HEK293 (cell line): ENCODE results near the gene PRPF6.

ENCODE experiments used
- CTCF ChIA-PET: fragments of 350-600 bp; formaldehyde crosslinking; extraction: SDS; loops from one replicate; lab custom pipeline; 2021; ENCODE audit warnings: antibody characterized with exemption; lab: Yijun Ruan, JAX
- POLR2A ChIA-PET: fragments of 300-600 bp; formaldehyde crosslinking; extraction: SDS; loops from one replicate; lab custom pipeline; 2020; ENCODE audit warnings: antibody characterized with exemption, inconsistent platforms; lab: Yijun Ruan, JAX
- H3K27ac ChIP-seq: fragments of 200-500 bp; sonication (Bioruptor generic); 2 replicates; pipeline ENCODE4 v1.5.1; 2014; ENCODE audit warnings: low read depth, low read length, control low read depth, inconsistent platforms; ENCODE audit errors: extremely low read depth
- H3K36me3 ChIP-seq, 2 experiments: fragments of 200-500 bp in 1 of 2; sonication (Bioruptor generic) in 1 of 2; 1 replicate in 1 of 2; 2 replicates in 1 of 2; pipeline ENCODE4 v1.5.1; 2014 to 2017; ENCODE audit warnings: inconsistent platforms in 2 of 2, low read length in 2 of 2; ENCODE audit not compliant: control insufficient read depth in 2 of 2, insufficient read depth in 1 of 2
- H3K4me1 ChIP-seq: fragments of 200-500 bp; sonication (Bioruptor generic); 2 replicates; pipeline ENCODE4 v1.5.1; 2014; ENCODE audit warnings: mild to moderate bottlenecking, low read length, inconsistent platforms; ENCODE audit not compliant: control insufficient read depth, insufficient read depth
- H3K4me3 ChIP-seq: 2 replicates; pipeline ENCODE4 v1.5.1; 2011; ENCODE audit warnings: low read depth, mild to moderate bottlenecking, control low read depth, low read length, moderate library complexity
- H3K9me3 ChIP-seq: fragments of 200-500 bp; sonication (Bioruptor generic); 2 replicates; pipeline ENCODE4 v1.5.1; 2014; ENCODE audit warnings: low read depth, low read length, inconsistent platforms; ENCODE audit not compliant: control insufficient read depth, insufficient read depth
- CTCF ChIP-seq: fragments of 450-650 bp; formaldehyde crosslinking; IDR thresholded peaks from 2 replicates; pipeline ENCODE4 v1.5.1; 2016; ENCODE audit warnings: missing biosample characterization, missing genetic modification characterization
- GLI2 ChIP-seq: fragments of 450-650 bp; formaldehyde crosslinking; IDR thresholded peaks from 2 replicates; pipeline ENCODE4; 2017; ENCODE audit warnings: missing biosample characterization, missing genetic modification characterization, low read depth, borderline replicate concordance
- GLI4 ChIP-seq: fragments of 450-650 bp; formaldehyde crosslinking; IDR thresholded peaks from 2 replicates; pipeline ENCODE4 v1.5.1; 2016; ENCODE audit warnings: missing biosample characterization, missing genetic modification characterization
- GLIS1 ChIP-seq: fragments of 450-650 bp; formaldehyde crosslinking; IDR thresholded peaks from 2 replicates; pipeline ENCODE4 v1.5.1; 2016; ENCODE audit warnings: missing biosample characterization, missing genetic modification characterization
- GLIS2 ChIP-seq: fragments of 450-650 bp; formaldehyde crosslinking; IDR thresholded peaks from 2 replicates; pipeline ENCODE4 v1.5.1; 2016; ENCODE audit warnings: missing biosample characterization, missing genetic modification characterization
- HOXD13 ChIP-seq: sonication (generic); formaldehyde crosslinking; IDR thresholded peaks from 2 replicates; pipeline ENCODE4 v1.8.0; 2022; ENCODE audit warnings: missing genetic modification reagents, borderline replicate concordance
- KLF10 ChIP-seq: fragments of 450-650 bp; IDR thresholded peaks from 2 replicates; pipeline ENCODE4 v1.5.1; 2018; ENCODE audit warnings: missing biosample characterization, mild to moderate bottlenecking, missing genetic modification characterization
- KLF17 ChIP-seq: fragments of 450-650 bp; formaldehyde crosslinking; IDR thresholded peaks from 2 replicates; pipeline ENCODE4 v1.5.1; 2016; ENCODE audit warnings: missing biosample characterization, missing genetic modification characterization
- KLF7 ChIP-seq: fragments of 450-650 bp; formaldehyde crosslinking; IDR thresholded peaks from 2 replicates; pipeline ENCODE4 v1.5.1; 2016; ENCODE audit warnings: missing biosample characterization, missing genetic modification characterization, borderline replicate concordance
- MYNN ChIP-seq: fragments of 450-650 bp; formaldehyde crosslinking; IDR thresholded peaks from 2 replicates; pipeline ENCODE4 v1.5.1; 2016; ENCODE audit warnings: missing biosample characterization, missing genetic modification characterization, borderline replicate concordance
- MZF1 ChIP-seq: fragments of 450-650 bp; formaldehyde crosslinking; IDR thresholded peaks from 2 replicates; pipeline ENCODE4 v1.5.1; 2017; ENCODE audit warnings: missing biosample characterization, missing genetic modification characterization, borderline replicate concordance
- RBAK ChIP-seq: fragments of 450-650 bp; formaldehyde crosslinking; IDR thresholded peaks from 2 replicates; pipeline ENCODE4 v1.5.1; 2016; ENCODE audit warnings: missing biosample characterization, missing genetic modification characterization
- SCRT1 ChIP-seq: fragments of 450-650 bp; formaldehyde crosslinking; IDR thresholded peaks from 2 replicates; pipeline ENCODE4 v1.5.1; 2016; ENCODE audit warnings: missing biosample characterization, missing genetic modification characterization, borderline replicate concordance
- SCRT2 ChIP-seq: fragments of 450-650 bp; formaldehyde crosslinking; IDR thresholded peaks from 2 replicates; pipeline ENCODE4 v1.5.1; 2016; ENCODE audit warnings: missing biosample characterization, missing genetic modification characterization
- SP3 ChIP-seq: fragments of 450-650 bp; formaldehyde crosslinking; IDR thresholded peaks from 2 replicates; pipeline ENCODE4 v1.5.1; 2016; ENCODE audit warnings: missing biosample characterization, missing genetic modification characterization
- ZBTB17 ChIP-seq: fragments of 450-650 bp; formaldehyde crosslinking; IDR thresholded peaks from 2 replicates; pipeline ENCODE4 v1.5.1; 2016; ENCODE audit warnings: missing biosample characterization, missing genetic modification characterization
- ZFP41 ChIP-seq: fragments of 450-650 bp; formaldehyde crosslinking; IDR thresholded peaks from 2 replicates; pipeline ENCODE4 v1.5.1; 2016; ENCODE audit warnings: missing biosample characterization, missing genetic modification characterization, borderline replicate concordance
- ZIC2 ChIP-seq: fragments of 450-650 bp; formaldehyde crosslinking; IDR thresholded peaks from 2 replicates; pipeline ENCODE4 v1.5.1; 2016; ENCODE audit warnings: missing biosample characterization, missing genetic modification characterization
- ZNF112 ChIP-seq: fragments of 450-650 bp; formaldehyde crosslinking; IDR thresholded peaks from 2 replicates; pipeline ENCODE4 v1.5.0; 2017; ENCODE audit warnings: missing biosample characterization, missing genetic modification characterization
- ZNF221 ChIP-seq: fragments of 450-650 bp; formaldehyde crosslinking; IDR thresholded peaks from 2 replicates; pipeline ENCODE4 v1.5.1; 2017; ENCODE audit warnings: missing biosample characterization, missing genetic modification characterization, borderline replicate concordance
- ZNF266 ChIP-seq: fragments of 450-650 bp; formaldehyde crosslinking; IDR thresholded peaks from 2 replicates; pipeline ENCODE4 v1.5.1; 2016; ENCODE audit warnings: missing biosample characterization, missing genetic modification characterization, low read depth
- ZNF311 ChIP-seq: fragments of 450-650 bp; formaldehyde crosslinking; IDR thresholded peaks from 2 replicates; pipeline ENCODE4 v1.5.1; 2017; ENCODE audit warnings: missing biosample characterization, missing genetic modification characterization, borderline replicate concordance
- ZNF423 ChIP-seq: fragments of 450-650 bp; formaldehyde crosslinking; IDR thresholded peaks from 2 replicates; pipeline ENCODE4 v1.5.1; 2016; ENCODE audit warnings: missing biosample characterization, missing genetic modification characterization
- ZNF433 ChIP-seq: fragments of 450-650 bp; formaldehyde crosslinking; IDR thresholded peaks from 2 replicates; pipeline ENCODE4 v1.5.1; 2016; ENCODE audit warnings: missing biosample characterization, missing genetic modification characterization, low read depth
- ZNF449 ChIP-seq: fragments of 450-650 bp; formaldehyde crosslinking; IDR thresholded peaks from 2 replicates; pipeline ENCODE4 v1.5.1; 2017; ENCODE audit warnings: missing biosample characterization, mild to moderate bottlenecking, missing genetic modification characterization, moderate library complexity
- ZNF510 ChIP-seq: fragments of 450-650 bp; formaldehyde crosslinking; IDR thresholded peaks from 2 replicates; pipeline ENCODE4 v1.5.1; 2018; ENCODE audit warnings: mild to moderate bottlenecking, missing genetic modification characterization, missing biosample characterization; ENCODE audit not compliant: insufficient replicate concordance

The PRPF6 gene

GRCh38 chr20:64069209-64069613 lies 88.3 kb downstream of the PRPF6 start:
- Histone ChIP-seq H3K27ac (no peak overlapping the region), H3K4me1 (no peaks in the 10 kb centered on the region), H3K4me3 (no peak overlapping the region), H3K9me3 (no peaks in the 10 kb centered on the region), H3K36me3 (peaks cover 0 to 21% of the 10 kb centered on the region in 2 experiments; a peak in 1 of 3 replicates)
- ChIA-PET POLR2A (interaction anchor here (0.6 to 1.2 kb wide), 2 partner anchors 30 to 48 kb away, joined by 3 to 5 read pairs; no protein-coding TSS in a partner anchor), CTCF (interaction anchor here (0.6 to 1.7 kb wide), 5 partner anchors 9 to 359 kb away, joined by 3 to 6 read pairs (median 4); no protein-coding TSS in a partner anchor)
- TF ChIP-seq ZIC2 (tag by site-specific recombination) = no peak; the same call in 1 of the 2 replicates
- no peak for TF ChIP-seq ZNF221 (tag by site-specific recombination)
- TF ChIP-seq GLI4 (tag by site-specific recombination) = no peak
- TF ChIP-seq GLI2 (tag by site-specific recombination) = no peak
- TF ChIP-seq ZNF311 (tag by site-specific recombination) = no peak
- peak; percentile 93 for TF ChIP-seq SCRT2 (tag by site-specific recombination)
- no peak for TF ChIP-seq RBAK (tag by site-specific recombination)
- no peak for TF ChIP-seq ZBTB17 (tag by site-specific recombination)
- no peak for TF ChIP-seq ZNF266 (tag by site-specific recombination)
- TF ChIP-seq MZF1 (tag by site-specific recombination) = no peak
- no peak for TF ChIP-seq ZNF510 (tag by site-specific recombination)
- peak; percentile 80 for TF ChIP-seq SCRT1 (tag by site-specific recombination)

- Histone ChIP-seq H3K9me3 (no peaks in the 10 kb centered on the region), H3K4me1 (no peaks in the 10 kb centered on the region), H3K36me3 (peaks cover 0 to 22% of the 10 kb centered on the region in 2 experiments; a peak in 1 of 3 replicates), H3K4me3 (no peak overlapping the region), H3K27ac (no peak overlapping the region)
- TF ChIP-seq ZNF449 (tag by site-specific recombination) (no peak), ZNF112 (tag by site-specific recombination) (no peak), CTCF (peak; percentile 93), SCRT2 (tag by site-specific recombination) (peak; percentile 27; the same call in 1 of the 2 replicates), KLF10 (tag by site-specific recombination) (no peak), MYNN (tag by site-specific recombination) (no peak), GLIS1 (peak; percentile 98), ZFP41 (tag by site-specific recombination) (no peak), GLIS2 (tag by site-specific recombination) (peak; percentile 94), ZNF423 (tag by site-specific recombination) (0 out of 2 replicates have a peak, but pooled peaks have one; percentile 16), HOXD13 (CRISPR knock-in tag) (no peak), KLF7 (no peak), SP3 (tag by site-specific recombination) (no peak), KLF17 (tag by site-specific recombination) (no peak), ZNF433 (tag by site-specific recombination) (no peak)
- ChIA-PET CTCF (interaction anchor here (0.6 to 1.7 kb wide), 5 partner anchors 9 to 359 kb away, joined by 3 to 6 read pairs (median 3); partner anchors contain the start of gene OPRL1), POLR2A (interaction anchor here (0.5 kb wide), 1 partner anchor 27 kb away, joined by 3 read pairs; no protein-coding TSS in a partner anchor)
Observed at GRCh38 chr20:64069614-64070243, 88.8 kb downstream of the PRPF6 start.
